Fibroblast of lung (primary cell): ENCODE results near the gene RPLP2.
A peak's percentile ranks its signal among the peaks of the same experiment; 100 is the strongest.

Experiments used
- EZH2 ChIP-seq: IDR thresholded peaks from 2 replicates; pipeline ENCODE4 v1.5.1; 2012; ENCODE audit warnings: low read length, control low read depth, mild to moderate bottlenecking; ENCODE audit errors: missing control alignments
- TF ChIP-seq, protein P1 (sequence below), 2 donors: IDR thresholded peaks in 1 of 2; conservative IDR thresholded peaks in 1 of 2; 1 replicate in 1 of 2; 2 replicates in 1 of 2; pipeline ENCODE4 v1.5.1; 2011 to 2012; ENCODE audit warnings: low read length in 2 of 2, control low read depth in 1 of 2, inconsistent platforms in 1 of 2, low read depth in 1 of 2, mild to moderate bottlenecking in 1 of 2

DNA sequence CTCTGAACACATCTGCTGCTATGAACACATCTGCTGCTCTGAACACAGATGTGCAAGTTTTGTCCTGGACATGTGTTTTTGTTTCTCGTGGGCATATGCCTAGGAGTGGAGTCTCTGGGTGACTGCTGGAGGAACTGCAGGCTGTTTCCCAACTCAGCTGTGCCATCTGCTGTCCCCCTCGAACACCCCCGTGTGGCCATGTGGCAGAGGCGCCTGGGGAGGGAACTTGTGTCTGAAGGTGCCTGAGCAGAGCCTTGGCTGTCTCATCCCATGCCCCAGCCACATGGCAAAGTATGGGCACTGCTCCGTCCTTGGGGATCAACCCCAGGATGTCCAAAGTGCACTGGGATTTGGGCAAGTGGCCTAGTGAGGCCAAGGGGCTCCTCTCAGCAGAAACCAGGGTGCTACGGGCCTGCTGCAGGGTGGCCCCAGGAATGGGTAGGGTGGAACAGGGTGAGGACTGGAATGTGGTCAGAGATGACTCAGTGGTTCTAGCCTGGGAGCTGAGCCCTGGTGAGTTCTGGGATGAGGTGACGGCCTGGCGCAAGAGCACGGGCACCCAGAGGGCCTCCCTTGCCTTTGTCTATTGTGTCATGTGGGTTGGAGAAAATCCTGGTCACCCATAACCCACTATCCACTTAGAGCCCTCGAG, 47.2 kb upstream of the RPLP2 start:
- TF ChIP-seq, protein P1, sequence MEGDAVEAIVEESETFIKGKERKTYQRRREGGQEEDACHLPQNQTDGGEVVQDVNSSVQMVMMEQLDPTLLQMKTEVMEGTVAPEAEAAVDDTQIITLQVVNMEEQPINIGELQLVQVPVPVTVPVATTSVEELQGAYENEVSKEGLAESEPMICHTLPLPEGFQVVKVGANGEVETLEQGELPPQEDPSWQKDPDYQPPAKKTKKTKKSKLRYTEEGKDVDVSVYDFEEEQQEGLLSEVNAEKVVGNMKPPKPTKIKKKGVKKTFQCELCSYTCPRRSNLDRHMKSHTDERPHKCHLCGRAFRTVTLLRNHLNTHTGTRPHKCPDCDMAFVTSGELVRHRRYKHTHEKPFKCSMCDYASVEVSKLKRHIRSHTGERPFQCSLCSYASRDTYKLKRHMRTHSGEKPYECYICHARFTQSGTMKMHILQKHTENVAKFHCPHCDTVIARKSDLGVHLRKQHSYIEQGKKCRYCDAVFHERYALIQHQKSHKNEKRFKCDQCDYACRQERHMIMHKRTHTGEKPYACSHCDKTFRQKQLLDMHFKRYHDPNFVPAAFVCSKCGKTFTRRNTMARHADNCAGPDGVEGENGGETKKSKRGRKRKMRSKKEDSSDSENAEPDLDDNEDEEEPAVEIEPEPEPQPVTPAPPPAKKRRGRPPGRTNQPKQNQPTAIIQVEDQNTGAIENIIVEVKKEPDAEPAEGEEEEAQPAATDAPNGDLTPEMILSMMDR (conservative IDR thresholded peaks at IDR 0.05 in 1 of 2, IDR thresholded peaks at IDR 0.05 in 1 of 2; ENCODE audit: low read depth in 1 of 2, low read length in 2 of 2) = peak; percentile 22 to 30
- no peak for TF ChIP-seq EZH2
